Testis (tissue), 2 donors: Measurements from ENCODE around the gene SLC22A23.

Experiments
- CTCF ChIP-seq, 3 experiments: fragments of 450-650 bp in 2 of 3; fragments of 200-600 bp in 1 of 3; sonication (generic) in 1 of 3; IDR thresholded peaks; one replicate each; pipeline ENCODE4 v1.5.1; 2016 to 2019; ENCODE audit warnings: antibody characterized with exemption in 3 of 3, mild to moderate bottlenecking in 2 of 3, moderate library complexity in 1 of 3
- POLR2A ChIP-seq: fragments of 450-650 bp; IDR thresholded peaks from one replicate; pipeline ENCODE4 v1.6.1; 2017; ENCODE audit warnings: antibody characterized with exemption, mild to moderate bottlenecking, moderate library complexity

GRCh38 chr6:3249821-3250220 is 207.0 kb downstream of the SLC22A23 start:
- TF ChIP-seq CTCF (IDR thresholded peaks at IDR 0.05) (no peak), POLR2A (no peak)
